Caco-2 (cell line): Measurements from ENCODE around the gene YWHAQ. TPM values are rescaled to one million over a fixed set of nuclear protein-coding genes. Genes with fewer than 3 reads are reported as not detected.

Experiments used
- BruUV-seq: library from RNA; stranded (reverse); fragments of 400-500 nt; replicated peaks from 2 replicates; lab custom pipeline; 2021; lab: Mats Ljungman, UMichigan
- CTCF ChIA-PET: fragments of 300-600 bp; sonication (Branson Sonifier 250); formaldehyde crosslinking; loops from one replicate; lab custom pipeline; 2022; ENCODE audit warnings: antibody characterized with exemption; lab: Charles Lee
- POLR2A ChIA-PET: fragments of 300-600 bp; sonication (Branson Sonifier 250); formaldehyde crosslinking; loops from one replicate; lab custom pipeline; 2022; ENCODE audit warnings: antibody characterized with exemption; lab: Charles Lee
- DNase-seq, 2 experiments: peaks; one replicate each; pipeline versions ENCODE4 v3.0.0 to v3.0.0-alpha.2; 2020 to 2022
- H3K27me3 ChIP-seq: replicated peaks from 2 replicates; pipeline ENCODE4 v1.6.0; 2011; ENCODE audit warnings: low read length; ENCODE audit not compliant: control insufficient read depth, insufficient read depth
- H3K36me3 ChIP-seq: 2 replicates; pipeline ENCODE4 v1.5.1; 2011; ENCODE audit warnings: low read length; ENCODE audit not compliant: control insufficient read depth, insufficient read depth
- H3K4me1 ChIP-seq: fragments of 250-450 bp; sonication (Bioruptor Pico); 2 replicates; pipeline ENCODE4 v1.5.1; 2020; ENCODE audit warnings: mild to moderate bottlenecking
- H3K4me3 ChIP-seq: 2 replicates; pipeline ENCODE4 v1.5.1; 2011; ENCODE audit warnings: low read depth, mild to moderate bottlenecking, control low read depth, low read length
- H3K9me3 ChIP-seq: fragments of 250-450 bp; sonication (Bioruptor Pico); 2 replicates; pipeline ENCODE4 v1.5.1; 2020; ENCODE audit warnings: mild to moderate bottlenecking, moderate library complexity
- H3K27ac Mint-ChIP-seq: one replicate; pipeline ENCODE4 v1.8.0; 2022; ENCODE audit warnings: mixed read lengths; ENCODE audit not compliant: unreplicated experiment
- H3K27me3 Mint-ChIP-seq: one replicate; pipeline ENCODE4 v1.8.0; 2022; ENCODE audit warnings: mixed read lengths; ENCODE audit not compliant: insufficient read depth, unreplicated experiment
- H3K36me3 Mint-ChIP-seq: one replicate; pipeline ENCODE4 v1.8.0; 2022; ENCODE audit warnings: mild to moderate bottlenecking, mixed read lengths; ENCODE audit not compliant: insufficient read depth, unreplicated experiment
- H3K4me1 Mint-ChIP-seq: one replicate; pipeline ENCODE4 v1.8.0; 2022; ENCODE audit warnings: low read depth, mixed read lengths; ENCODE audit not compliant: unreplicated experiment
- H3K4me3 Mint-ChIP-seq: one replicate; pipeline ENCODE4 v1.8.0; 2022; ENCODE audit warnings: mild to moderate bottlenecking, moderate library complexity, mixed read lengths; ENCODE audit not compliant: unreplicated experiment
- H3K9me3 Mint-ChIP-seq: one replicate; pipeline ENCODE4 v1.8.0; 2022; ENCODE audit warnings: mixed read lengths; ENCODE audit not compliant: unreplicated experiment
- intact Hi-C: fragments of 100-400 bp; cut with micrococcal nuclease; formaldehyde crosslinking; loops from one replicate; pipeline ENCODE4 v1.10.0; 2022; ENCODE audit not compliant: unreplicated experiment
- total RNA-seq: library from RNA; stranded (reverse); gene quantifications from 2 replicates; pipeline ENCODE4 v1.2.3, GENCODE V29; 2022
- TF ChIP-seq, protein P1 (sequence below), 2 experiments: fragments of 200-600 bp in 1 of 2; IDR thresholded peaks; 1 replicate in 1 of 2; 2 replicates in 1 of 2; pipeline versions ENCODE4 v1.5.1 to v1.8.0; 2011 to 2022; ENCODE audit warnings: antibody characterized with exemption in 1 of 2, control low read depth in 1 of 2, inconsistent platforms in 1 of 2, low read depth in 1 of 2, low read length in 1 of 2, mild to moderate bottlenecking in 1 of 2, moderate library complexity in 1 of 2; ENCODE audit not compliant: insufficient read depth in 1 of 2, severe bottlenecking in 1 of 2, unreplicated experiment in 1 of 2

YWHAQ gene
- total RNA-seq, 1 experiment from 2014 or later = 344 TPM

DNA sequence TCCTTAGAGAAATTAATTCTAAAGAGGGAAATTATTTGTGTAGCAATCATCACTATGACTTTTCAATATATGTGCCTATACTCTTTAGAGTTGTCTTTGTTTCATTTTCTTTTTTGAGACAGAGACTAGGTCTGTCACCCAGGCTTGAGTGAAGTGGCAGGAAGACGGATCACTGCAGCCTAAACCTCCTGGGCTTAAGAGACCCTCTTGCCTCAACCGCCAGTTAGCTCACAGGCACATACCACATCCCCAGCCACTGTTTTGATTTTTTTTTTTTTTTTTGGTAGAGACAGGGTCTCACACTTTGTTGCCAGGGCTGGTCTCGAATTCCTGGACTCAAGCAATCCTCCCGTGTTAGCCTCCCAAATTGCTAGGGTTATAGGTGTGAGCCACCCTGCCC lies 12.4 kb downstream of the YWHAQ start:
- TF ChIP-seq, protein P1, sequence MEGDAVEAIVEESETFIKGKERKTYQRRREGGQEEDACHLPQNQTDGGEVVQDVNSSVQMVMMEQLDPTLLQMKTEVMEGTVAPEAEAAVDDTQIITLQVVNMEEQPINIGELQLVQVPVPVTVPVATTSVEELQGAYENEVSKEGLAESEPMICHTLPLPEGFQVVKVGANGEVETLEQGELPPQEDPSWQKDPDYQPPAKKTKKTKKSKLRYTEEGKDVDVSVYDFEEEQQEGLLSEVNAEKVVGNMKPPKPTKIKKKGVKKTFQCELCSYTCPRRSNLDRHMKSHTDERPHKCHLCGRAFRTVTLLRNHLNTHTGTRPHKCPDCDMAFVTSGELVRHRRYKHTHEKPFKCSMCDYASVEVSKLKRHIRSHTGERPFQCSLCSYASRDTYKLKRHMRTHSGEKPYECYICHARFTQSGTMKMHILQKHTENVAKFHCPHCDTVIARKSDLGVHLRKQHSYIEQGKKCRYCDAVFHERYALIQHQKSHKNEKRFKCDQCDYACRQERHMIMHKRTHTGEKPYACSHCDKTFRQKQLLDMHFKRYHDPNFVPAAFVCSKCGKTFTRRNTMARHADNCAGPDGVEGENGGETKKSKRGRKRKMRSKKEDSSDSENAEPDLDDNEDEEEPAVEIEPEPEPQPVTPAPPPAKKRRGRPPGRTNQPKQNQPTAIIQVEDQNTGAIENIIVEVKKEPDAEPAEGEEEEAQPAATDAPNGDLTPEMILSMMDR (IDR thresholded peaks at IDR 0.05; ENCODE audit: insufficient read depth in 1 of 2, low read depth in 1 of 2, low read length in 1 of 2, severe bottlenecking in 1 of 2, unreplicated experiment in 1 of 2) = no peak
- Mint-ChIP-seq H3K9me3 (no peaks in the 10 kb centered on the region), H3K36me3 (peaks cover 76% of the 10 kb centered on the region), H3K27ac (no peak overlapping the region), H3K4me1 (peaks cover 34% of the 10 kb centered on the region), H3K27me3 (no peaks in the 10 kb centered on the region), H3K4me3 (no peak overlapping the region)
- POLR2A ChIA-PET = no interaction called here
- no peak overlapping the region for H3K4me3 ChIP-seq
- no peak for DNase-seq
- no peaks in the 10 kb centered on the region for H3K9me3 ChIP-seq
- H3K27me3 ChIP-seq = no peaks in the 10 kb centered on the region
- BruUV-seq = no TSS peak
- peaks cover 11% of the 10 kb centered on the region; the same call in 1 of the 2 replicates for H3K4me1 ChIP-seq
- H3K36me3 ChIP-seq = no peaks in the 10 kb centered on the region
- intact Hi-C loops = no loop called here
- CTCF ChIA-PET = no interaction called here

DNA sequence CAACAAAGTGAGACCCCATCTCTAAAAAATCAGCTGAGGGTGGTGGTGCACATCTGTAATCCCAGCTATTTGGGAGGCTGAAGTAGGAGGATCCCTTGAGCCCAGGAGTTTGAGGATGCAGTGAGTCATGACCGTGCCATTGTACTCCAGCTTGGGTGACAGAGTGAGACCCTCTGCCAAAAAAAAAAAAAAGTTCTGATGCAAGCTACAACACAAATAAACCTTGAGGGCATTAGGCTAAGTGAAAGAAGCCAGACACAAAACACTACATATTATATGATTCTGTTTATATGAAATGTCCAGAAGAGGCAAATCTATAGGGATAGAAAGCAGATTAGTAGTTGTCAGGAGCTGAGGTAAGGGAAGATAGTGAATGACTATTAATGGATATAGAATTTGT lies 13.0 kb downstream of the YWHAQ start:
- H3K4me3 ChIP-seq = no peak overlapping the region
- peaks cover 70% of the 10 kb centered on the region for H3K36me3 Mint-ChIP-seq
- H3K27me3 Mint-ChIP-seq = no peaks in the 10 kb centered on the region
- H3K9me3 ChIP-seq = no peaks in the 10 kb centered on the region
- TF ChIP-seq, protein P1 (IDR thresholded peaks at IDR 0.05; ENCODE audit: insufficient read depth in 1 of 2, low read depth in 1 of 2, low read length in 1 of 2, severe bottlenecking in 1 of 2, unreplicated experiment in 1 of 2) = no peak
- H3K4me1 Mint-ChIP-seq = peaks cover 34% of the 10 kb centered on the region
- H3K27me3 ChIP-seq = no peaks in the 10 kb centered on the region
- intact Hi-C loops = no loop called here
- no peaks in the 10 kb centered on the region for H3K9me3 Mint-ChIP-seq
- H3K4me3 Mint-ChIP-seq = no peak overlapping the region
- no peak overlapping the region for H3K27ac Mint-ChIP-seq
- CTCF ChIA-PET = no interaction called here
- POLR2A ChIA-PET = no interaction called here
- no peak for DNase-seq
- no peaks in the 10 kb centered on the region for H3K36me3 ChIP-seq
- peaks cover 11% of the 10 kb centered on the region; the same call in 1 of the 2 replicates for H3K4me1 ChIP-seq
- BruUV-seq = no TSS peak

DNA sequence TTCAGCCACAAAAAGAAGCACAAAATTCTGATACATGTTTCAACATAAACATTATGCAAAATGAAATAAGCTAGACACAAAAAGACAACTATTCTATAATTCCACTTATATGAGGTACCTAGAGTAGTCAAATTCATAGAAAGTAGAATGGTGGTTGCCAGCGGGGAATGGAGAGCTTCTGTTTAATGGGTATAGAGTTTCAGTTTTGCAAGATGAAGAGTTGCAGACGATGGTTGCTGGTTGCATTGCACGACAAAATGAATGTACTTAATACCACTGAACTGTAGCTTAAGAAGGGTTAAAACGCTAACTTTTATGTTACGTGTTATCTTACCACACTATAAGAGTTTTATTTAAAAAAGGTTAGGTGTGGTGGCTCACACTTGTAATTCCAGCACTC lies 13.5 kb downstream of the YWHAQ start:
- TF ChIP-seq, protein P1 (IDR thresholded peaks at IDR 0.05; ENCODE audit: insufficient read depth in 1 of 2, low read depth in 1 of 2, low read length in 1 of 2, severe bottlenecking in 1 of 2, unreplicated experiment in 1 of 2) = no peak
- ChIA-PET POLR2A (no interaction called here), CTCF (no interaction called here)
- H3K4me1 ChIP-seq = peaks cover 11% of the 10 kb centered on the region; the same call in 1 of the 2 replicates
- peaks cover 33% of the 10 kb centered on the region for H3K4me1 Mint-ChIP-seq
- no peaks in the 10 kb centered on the region for H3K27me3 Mint-ChIP-seq
- no peaks in the 10 kb centered on the region for H3K9me3 ChIP-seq
- H3K36me3 Mint-ChIP-seq = peaks cover 66% of the 10 kb centered on the region
- no peaks in the 10 kb centered on the region for H3K27me3 ChIP-seq
- no peak for DNase-seq
- H3K4me3 Mint-ChIP-seq = no peak overlapping the region
- H3K4me3 ChIP-seq = no peak overlapping the region
- no peaks in the 10 kb centered on the region for H3K36me3 ChIP-seq
- H3K9me3 Mint-ChIP-seq = no peaks in the 10 kb centered on the region
- intact Hi-C loops = no loop called here
- no TSS peak for BruUV-seq
- no peak overlapping the region for H3K27ac Mint-ChIP-seq
